ENCODE results near the gene ANKRD28. TPM values are rescaled to one million over a fixed set of nuclear protein-coding genes. Genes with fewer than 3 reads are reported as not detected.

The ANKRD28 gene
- total and polyA plus RNA-seq, 5 donors from 2014 or later = 6.9 to 77.1 (median 9.4) TPM

- Histone ChIP-seq H3K4me3 (ENCODE audit: low read depth, low read length) (no peak overlapping the region), H3K27me3 (ENCODE audit: control insufficient read depth, insufficient read depth, low read length) (no peaks in the 10 kb centered on the region), H3K27ac (ENCODE audit: insufficient read depth, low read length, poor library complexity, severe bottlenecking) (no peak overlapping the region), H3K36me3 (ENCODE audit: control insufficient read depth, insufficient read depth, low read length) (peaks cover 28% of the 10 kb centered on the region), H3K4me1 (ENCODE audit: control insufficient read depth, insufficient read depth, low read length, poor library complexity, severe bottlenecking) (no peaks in the 10 kb centered on the region), H3K9me3 (ENCODE audit: control insufficient read depth in 2 of 2, low read length in 2 of 2) (no peaks in the 10 kb centered on the region)
- DNase-seq = no peak
- ATAC-seq (ENCODE audit: low read depth in 2 of 2) = no peak
- Mint-ChIP-seq H3K4me3 (no peak overlapping the region), H3K36me3 (peaks cover 41% of the 10 kb centered on the region), H3K9me3 (no peaks in the 10 kb centered on the region), H3K4me1 (peaks cover 0 to 9% (median 0%) of the 10 kb centered on the region in 4 donors), H3K27ac (no peak overlapping the region), H3K27me3 (no peaks in the 10 kb centered on the region)
Measured at GRCh38 chr3:15714448-15714847, 83.3 kb downstream of the ANKRD28 start.

- H3K4me1 Mint-ChIP-seq = peaks cover 0 to 16% (median 0%) of the 10 kb centered on the region in 4 donors
- no peaks in the 10 kb centered on the region for H3K27me3 Mint-ChIP-seq
- ATAC-seq (ENCODE audit: low read depth in 2 of 2) = no peak
- Histone ChIP-seq H3K4me3 (ENCODE audit: low read depth, low read length) (no peak overlapping the region), H3K27ac (ENCODE audit: insufficient read depth, low read length, poor library complexity, severe bottlenecking) (no peak overlapping the region), H3K36me3 (ENCODE audit: control insufficient read depth, insufficient read depth, low read length) (peaks cover 36% of the 10 kb centered on the region), H3K27me3 (ENCODE audit: control insufficient read depth, insufficient read depth, low read length) (no peaks in the 10 kb centered on the region), H3K4me1 (ENCODE audit: control insufficient read depth, insufficient read depth, low read length, poor library complexity, severe bottlenecking) (no peaks in the 10 kb centered on the region), H3K9me3 (ENCODE audit: control insufficient read depth in 2 of 2, low read length in 2 of 2) (no peaks in the 10 kb centered on the region)
- peaks cover 0 to 3% (median 0%) of the 10 kb centered on the region in 7 donors for H3K9me3 Mint-ChIP-seq
- H3K27ac Mint-ChIP-seq = no peak overlapping the region
- no peak overlapping the region for H3K4me3 Mint-ChIP-seq
- H3K36me3 Mint-ChIP-seq = peaks cover 47% of the 10 kb centered on the region
- no peak for DNase-seq
Measured at GRCh38 chr3:15713364-15713763, 84.4 kb downstream of the ANKRD28 start.

- Histone ChIP-seq H3K27ac (ENCODE audit: insufficient read depth, low read length, poor library complexity, severe bottlenecking) (no peak overlapping the region), H3K9me3 (ENCODE audit: control insufficient read depth in 2 of 2, low read length in 2 of 2) (no peaks in the 10 kb centered on the region), H3K27me3 (ENCODE audit: control insufficient read depth, insufficient read depth, low read length) (no peaks in the 10 kb centered on the region), H3K36me3 (ENCODE audit: control insufficient read depth, insufficient read depth, low read length) (peaks cover 51% of the 10 kb centered on the region), H3K4me1 (ENCODE audit: control insufficient read depth, insufficient read depth, low read length, poor library complexity, severe bottlenecking) (no peaks in the 10 kb centered on the region), H3K4me3 (ENCODE audit: low read depth, low read length) (no peak overlapping the region)
- Mint-ChIP-seq H3K4me3 (no peak overlapping the region), H3K4me1 (peaks cover 0 to 16% (median 0%) of the 10 kb centered on the region in 4 donors), H3K36me3 (peaks cover 56% of the 10 kb centered on the region), H3K27ac (no peak overlapping the region), H3K27me3 (no peaks in the 10 kb centered on the region), H3K9me3 (peaks cover 0 to 7% (median 3%) of the 10 kb centered on the region in 7 donors)
- DNase-seq (no peak), ATAC-seq (ENCODE audit: low read depth in 2 of 2) (no peak)
Measured at GRCh38 chr3:15711281-15711680, 86.5 kb downstream of the ANKRD28 start.

GRCh38 chr3:15708882-15709677 lies 88.7 kb downstream of the ANKRD28 start:
- Mint-ChIP-seq H3K27ac (no peak overlapping the region), H3K4me1 (peaks cover 0 to 16% (median 0%) of the 10 kb centered on the region in 4 donors), H3K4me3 (no peak overlapping the region), H3K27me3 (no peaks in the 10 kb centered on the region), H3K36me3 (peaks cover 67% of the 10 kb centered on the region), H3K9me3 (peaks cover 0 to 7% (median 3%) of the 10 kb centered on the region in 7 donors)
- Histone ChIP-seq H3K9me3 (ENCODE audit: control insufficient read depth in 2 of 2, low read length in 2 of 2) (no peaks in the 10 kb centered on the region), H3K4me3 (ENCODE audit: low read depth, low read length) (no peak overlapping the region), H3K36me3 (ENCODE audit: control insufficient read depth, insufficient read depth, low read length) (peaks cover 51% of the 10 kb centered on the region), H3K27me3 (ENCODE audit: control insufficient read depth, insufficient read depth, low read length) (no peaks in the 10 kb centered on the region), H3K27ac (ENCODE audit: insufficient read depth, low read length, poor library complexity, severe bottlenecking) (no peak overlapping the region), H3K4me1 (ENCODE audit: control insufficient read depth, insufficient read depth, low read length, poor library complexity, severe bottlenecking) (no peaks in the 10 kb centered on the region)
- ATAC-seq (ENCODE audit: low read depth in 2 of 2) = no peak
- DNase-seq = no peak

- ATAC-seq (ENCODE audit: low read depth in 2 of 2) (no peak), DNase-seq (no peak)
- H3K27me3 ChIP-seq (ENCODE audit: control insufficient read depth, insufficient read depth, low read length) = no peaks in the 10 kb centered on the region
- H3K4me3 ChIP-seq (ENCODE audit: low read depth, low read length) = no peak overlapping the region
- Mint-ChIP-seq H3K27me3 (no peaks in the 10 kb centered on the region), H3K4me1 (peaks cover 0 to 16% (median 0%) of the 10 kb centered on the region in 4 donors), H3K9me3 (peaks cover 0 to 7% (median 3%) of the 10 kb centered on the region in 7 donors), H3K36me3 (peaks cover 64% of the 10 kb centered on the region), H3K4me3 (no peak overlapping the region), H3K27ac (peak overlapping the region in 1 of 3 donors; percentile 8)
- H3K36me3 ChIP-seq (ENCODE audit: control insufficient read depth, insufficient read depth, low read length) = peaks cover 44% of the 10 kb centered on the region
- H3K4me1 ChIP-seq (ENCODE audit: control insufficient read depth, insufficient read depth, low read length, poor library complexity, severe bottlenecking) = no peaks in the 10 kb centered on the region
- H3K9me3 ChIP-seq (ENCODE audit: control insufficient read depth in 2 of 2, low read length in 2 of 2) = no peaks in the 10 kb centered on the region
- H3K27ac ChIP-seq (ENCODE audit: insufficient read depth, low read length, poor library complexity, severe bottlenecking) = no peak overlapping the region
Measured at GRCh38 chr3:15707779-15708178, 90.0 kb downstream of the ANKRD28 start.

GRCh38 chr3:15703346-15703745 lies 94.4 kb downstream of the ANKRD28 start:
- H3K4me1 ChIP-seq (ENCODE audit: control insufficient read depth, insufficient read depth, low read length, poor library complexity, severe bottlenecking) = no peaks in the 10 kb centered on the region
- peaks cover 0 to 7% (median 3%) of the 10 kb centered on the region in 7 donors for H3K9me3 Mint-ChIP-seq
- H3K27me3 Mint-ChIP-seq = no peaks in the 10 kb centered on the region
- H3K4me3 ChIP-seq (ENCODE audit: low read depth, low read length) = no peak overlapping the region
- no peak for DNase-seq
- H3K27me3 ChIP-seq (ENCODE audit: control insufficient read depth, insufficient read depth, low read length) = no peaks in the 10 kb centered on the region
- H3K27ac Mint-ChIP-seq = peak overlapping the region in 1 of 3 donors; percentile 38
- peaks cover 45% of the 10 kb centered on the region for H3K36me3 Mint-ChIP-seq
- H3K4me3 Mint-ChIP-seq = no peak overlapping the region
- H3K4me1 Mint-ChIP-seq = no peaks in the 10 kb centered on the region
- no peak for ATAC-seq (ENCODE audit: low read depth in 2 of 2)
- H3K36me3 ChIP-seq (ENCODE audit: control insufficient read depth, insufficient read depth, low read length) = peaks cover 15% of the 10 kb centered on the region
- H3K9me3 ChIP-seq (ENCODE audit: control insufficient read depth in 2 of 2, low read length in 2 of 2) = no peaks in the 10 kb centered on the region
- H3K27ac ChIP-seq (ENCODE audit: insufficient read depth, low read length, poor library complexity, severe bottlenecking) = no peak overlapping the region

GRCh38 chr3:15694628-15695027 lies 103.2 kb downstream of the ANKRD28 start:
- no peak overlapping the region for H3K4me3 Mint-ChIP-seq
- no peak overlapping the region for H3K27ac ChIP-seq (ENCODE audit: insufficient read depth, low read length, poor library complexity, severe bottlenecking)
- peaks cover 0 to 3% (median 0%) of the 10 kb centered on the region in 7 donors for H3K9me3 Mint-ChIP-seq
- H3K9me3 ChIP-seq (ENCODE audit: control insufficient read depth in 2 of 2, low read length in 2 of 2) = no peaks in the 10 kb centered on the region
- H3K27ac Mint-ChIP-seq = peak overlapping the region in 1 of 3 donors; percentile 23
- no peaks in the 10 kb centered on the region for H3K27me3 Mint-ChIP-seq
- H3K36me3 ChIP-seq (ENCODE audit: control insufficient read depth, insufficient read depth, low read length) = peaks cover 27% of the 10 kb centered on the region
- H3K4me1 ChIP-seq (ENCODE audit: control insufficient read depth, insufficient read depth, low read length, poor library complexity, severe bottlenecking) = no peaks in the 10 kb centered on the region
- no peak for DNase-seq
- peaks cover 63% of the 10 kb centered on the region for H3K36me3 Mint-ChIP-seq
- peaks cover 4 to 15% (median 6%) of the 10 kb centered on the region in 4 donors for H3K4me1 Mint-ChIP-seq
- no peaks in the 10 kb centered on the region for H3K27me3 ChIP-seq (ENCODE audit: control insufficient read depth, insufficient read depth, low read length)
- ATAC-seq (ENCODE audit: low read depth in 2 of 2) = no peak
- H3K4me3 ChIP-seq (ENCODE audit: low read depth, low read length) = no peak overlapping the region

- Mint-ChIP-seq H3K36me3 (peaks cover 59% of the 10 kb centered on the region), H3K9me3 (peaks cover 0 to under 1% (median 0%) of the 10 kb centered on the region in 7 donors), H3K27ac (peak overlapping the region in 1 of 3 donors; percentile 24), H3K4me3 (no peak overlapping the region), H3K27me3 (no peaks in the 10 kb centered on the region), H3K4me1 (peaks cover 4 to 15% (median 6%) of the 10 kb centered on the region in 4 donors)
- Histone ChIP-seq H3K4me3 (ENCODE audit: low read depth, low read length) (no peak overlapping the region), H3K4me1 (ENCODE audit: control insufficient read depth, insufficient read depth, low read length, poor library complexity, severe bottlenecking) (no peaks in the 10 kb centered on the region), H3K36me3 (ENCODE audit: control insufficient read depth, insufficient read depth, low read length) (peaks cover 35% of the 10 kb centered on the region), H3K27me3 (ENCODE audit: control insufficient read depth, insufficient read depth, low read length) (no peaks in the 10 kb centered on the region), H3K27ac (ENCODE audit: insufficient read depth, low read length, poor library complexity, severe bottlenecking) (no peak overlapping the region), H3K9me3 (ENCODE audit: control insufficient read depth in 2 of 2, low read length in 2 of 2) (no peaks in the 10 kb centered on the region)
- DNase-seq (no peak), ATAC-seq (ENCODE audit: low read depth in 2 of 2) (no peak)
Measured at GRCh38 chr3:15693355-15693754, 104.4 kb downstream of the ANKRD28 start.
